Ascending aorta (tissue), 2 donors: Measurements from ENCODE around the gene ARHGAP10. TPM values are rescaled to one million over a fixed set of nuclear protein-coding genes. Genes with fewer than 3 reads are reported as not detected.

Experiments
- DNase-seq, 2 donors: peaks; one replicate each; pipeline ENCODE4 v3.0.0-alpha.2; 2019; ENCODE audit warnings: low spot score in 2 of 2
- H3K27ac ChIP-seq, 2 donors: fragments of 200-600 bp; sonication (generic); one replicate each; pipeline ENCODE4 v1.5.1; 2016 to 2017; ENCODE audit warnings: mild to moderate bottlenecking in 1 of 2
- H3K27me3 ChIP-seq: fragments of 200-600 bp; sonication (generic); one replicate; pipeline ENCODE4 v1.5.1; 2017
- H3K36me3 ChIP-seq, 2 donors: fragments of 200-600 bp; sonication (generic); one replicate each; pipeline ENCODE4 v1.5.1; 2016
- H3K4me1 ChIP-seq, 2 donors: fragments of 200-600 bp; sonication (generic); one replicate each; pipeline ENCODE4 v1.5.1; 2016 to 2017; ENCODE audit warnings: mild to moderate bottlenecking in 1 of 2
- H3K4me3 ChIP-seq, 2 donors: fragments of 200-600 bp; sonication (generic); one replicate each; pipeline ENCODE4 v1.5.1; 2016 to 2017; ENCODE audit warnings: mild to moderate bottlenecking in 1 of 2
- H3K9me3 ChIP-seq, 2 donors: fragments of 200-600 bp; sonication (generic); one replicate each; pipeline ENCODE4 v1.5.1; 2016
- CTCF ChIP-seq, 3 experiments: fragments of 200-600 bp in 2 of 3; fragments of 450-650 bp in 1 of 3; sonication (generic) in 2 of 3; IDR thresholded peaks; one replicate each; pipeline ENCODE4 v1.5.1; 2016 to 2019; ENCODE audit warnings: antibody characterized with exemption in 3 of 3, mild to moderate bottlenecking in 1 of 3, moderate library complexity in 1 of 3
- intact Hi-C: fragments of 100-400 bp; cut with DNase I; formaldehyde crosslinking; loops from one replicate; pipeline ENCODE4 v1.15.1; 2023
- total RNA-seq: library from RNA; depleted of rRNA; stranded (reverse); fragments of >200 nt; gene quantifications from one replicate; pipeline ENCODE4 v1.1.0, GENCODE V29; 2016

The ARHGAP10 gene
- total RNA-seq, 1 donor from 2014 or later, result 77.3 TPM

GRCh38 chr4:147724468-147725201, 7.3 kb upstream of the ARHGAP10 start:
- no peak for DNase-seq
- H3K27me3 ChIP-seq, result no peaks in the 10 kb centered on the region
- peaks cover 4% of the 10 kb centered on the region in 2 donors for H3K4me1 ChIP-seq
- no peak for TF ChIP-seq CTCF (IDR thresholded peaks at IDR 0.05)
- H3K4me3 ChIP-seq, result no peak overlapping the region
- H3K9me3 ChIP-seq, result no peaks in the 10 kb centered on the region
- H3K36me3 ChIP-seq, result no peaks in the 10 kb centered on the region
- intact Hi-C loops, result no loop called here
- no peak overlapping the region for H3K27ac ChIP-seq

- intact Hi-C loops, result no loop called here
- TF ChIP-seq CTCF (IDR thresholded peaks at IDR 0.05), result no peak
- Histone ChIP-seq H3K36me3 (no peaks in the 10 kb centered on the region), H3K27me3 (no peaks in the 10 kb centered on the region), H3K9me3 (no peaks in the 10 kb centered on the region), H3K4me3 (no peak overlapping the region), H3K4me1 (peaks cover 4% of the 10 kb centered on the region in 2 donors), H3K27ac (no peak overlapping the region)
- DNase-seq, result no peak
Observed at GRCh38 chr4:147725673-147726072, 6.2 kb upstream of the ARHGAP10 start.

- no peaks in the 10 kb centered on the region for H3K27me3 ChIP-seq
- intact Hi-C loops, result no loop called here
Observed at GRCh38 chr4:147727476-147728028, 4.3 kb upstream of the ARHGAP10 start.

GRCh38 chr4:147730333-147730732, 1.6 kb upstream of the ARHGAP10 start:
- Histone ChIP-seq H3K27me3 (no peaks in the 10 kb centered on the region), H3K36me3 (no peaks in the 10 kb centered on the region), H3K27ac (no peak overlapping the region), H3K4me1 (no peaks in the 10 kb centered on the region), H3K9me3 (no peaks in the 10 kb centered on the region), H3K4me3 (no peak overlapping the region)
- DNase-seq, result no peak
- TF ChIP-seq CTCF (IDR thresholded peaks at IDR 0.05), result no peak
- intact Hi-C loops, result loop anchor here (2.0 to 5.0 kb wide), 2 partner anchors 57 to 136 kb away; no protein-coding TSS in a partner anchor

More at GRCh38 chr4:147727476-147728028, 4.3 kb upstream of the ARHGAP10 start:
- Histone ChIP-seq H3K27ac (no peak overlapping the region), H3K4me3 (no peak overlapping the region), H3K36me3 (no peaks in the 10 kb centered on the region), H3K9me3 (no peaks in the 10 kb centered on the region), H3K4me1 (peaks cover 4% of the 10 kb centered on the region in 2 donors)
- no peak for TF ChIP-seq CTCF (IDR thresholded peaks at IDR 0.05)
- no peak for DNase-seq

- no peaks in the 10 kb centered on the region for H3K9me3 ChIP-seq
- H3K27ac ChIP-seq, result peak overlapping the region; percentile 86 to 89
- H3K4me3 ChIP-seq, result peak overlapping the region; percentile 80 to 94
- no peak for TF ChIP-seq CTCF (IDR thresholded peaks at IDR 0.05)
- H3K27me3 ChIP-seq, result no peaks in the 10 kb centered on the region
- H3K36me3 ChIP-seq, result no peaks in the 10 kb centered on the region
- H3K4me1 ChIP-seq, result peaks cover 0 to 6% of the 10 kb centered on the region in 2 donors
- peak in 1 of 2 donors; percentile 71 for DNase-seq
- intact Hi-C loops, result loop anchor here (2.0 to 5.0 kb wide), 4 partner anchors 22 to 98 kb away; partner anchors contain the start of gene PRMT9
Observed at GRCh38 chr4:147732518-147733235, 789 bp downstream of the ARHGAP10 start.
